Common myeloid progenitor, CD34-positive (primary cell): Measurements from ENCODE around the gene SSBP4.

Experiments
- CTCF ChIA-PET: fragments of 350-600 bp; sonication (Branson Sonifier 250); formaldehyde crosslinking; loops from one replicate; lab custom pipeline; 2021; ENCODE audit warnings: antibody characterized with exemption; lab: Charles Lee
- POLR2A ChIA-PET: fragments of 350-600 bp; sonication (Branson Sonifier 250); formaldehyde crosslinking; loops from one replicate; lab custom pipeline; 2021; ENCODE audit warnings: antibody characterized with exemption; lab: Charles Lee
- DNase-seq, 3 donors: peaks; one replicate each; pipeline versions ENCODE4 v3.0.0 to v3.0.0-alpha.2; 2013
- H3K27ac ChIP-seq, 2 experiments: 1 replicate in 1 of 2; 2 replicates in 1 of 2; pipeline ENCODE4 v1.7.0; 2013; ENCODE audit warnings: inconsistent platforms in 2 of 2, low read length in 2 of 2, mild to moderate bottlenecking in 2 of 2, low read depth in 1 of 2, moderate library complexity in 1 of 2; ENCODE audit not compliant: severe bottlenecking in 2 of 2, insufficient read depth in 1 of 2, poor library complexity in 1 of 2
- H3K27me3 ChIP-seq, 5 experiments: replicated peaks in 2 of 5; 1 replicate in 3 of 5; 2 replicates in 2 of 5; pipeline versions ENCODE4 v1.6.1 to v1.7.0; 2013; ENCODE audit warnings: low read length in 4 of 5, mild to moderate bottlenecking in 2 of 5, moderate library complexity in 2 of 5, inconsistent platforms in 1 of 5; ENCODE audit not compliant: insufficient read depth in 5 of 5, control insufficient read depth in 4 of 5
- H3K36me3 ChIP-seq, 4 experiments: 1 replicate in 2 of 4; 2 replicates in 2 of 4; pipeline versions ENCODE4 v1.6.1 to v1.7.0; 2013; ENCODE audit warnings: low read length in 3 of 4, control low read depth in 1 of 4, mild to moderate bottlenecking in 1 of 4; ENCODE audit not compliant: control insufficient read depth in 4 of 4, insufficient read depth in 4 of 4
- H3K4me1 ChIP-seq, 4 experiments: 1 replicate in 3 of 4; 2 replicates in 1 of 4; pipeline versions ENCODE4 v1.6.1 to v1.7.1; 2013; ENCODE audit warnings: low read length in 3 of 4, mild to moderate bottlenecking in 3 of 4, control low read depth in 1 of 4, inconsistent platforms in 1 of 4, moderate library complexity in 1 of 4; ENCODE audit not compliant: control insufficient read depth in 4 of 4, insufficient read depth in 4 of 4; ENCODE audit errors: control extremely low read depth in 1 of 4
- H3K4me3 ChIP-seq, 7 experiments: 1 replicate in 4 of 7; 2 replicates in 3 of 7; pipeline versions ENCODE4 v1.5.1 to v1.7.0; 2013; ENCODE audit warnings: mild to moderate bottlenecking in 7 of 7, low read length in 6 of 7, moderate library complexity in 6 of 7, inconsistent platforms in 2 of 7, low read depth in 2 of 7, control low read depth in 1 of 7; ENCODE audit not compliant: insufficient read depth in 4 of 7, control insufficient read depth in 1 of 7; ENCODE audit errors: extremely low read depth in 1 of 7
- H3K9me3 ChIP-seq, 5 experiments: 1 replicate in 4 of 5; 2 replicates in 1 of 5; pipeline versions ENCODE4 v1.6.1 to v1.7.1; 2013; ENCODE audit warnings: low read length in 4 of 5, mild to moderate bottlenecking in 2 of 5, inconsistent platforms in 1 of 5, low read depth in 1 of 5, moderate library complexity in 1 of 5; ENCODE audit not compliant: control insufficient read depth in 4 of 5, insufficient read depth in 2 of 5; ENCODE audit errors: control extremely low read depth in 1 of 5
- WGBS: methylation state at CpG from one replicate; pipeline ENCODE4 v1.1.5; 2013; ENCODE audit not compliant: insufficient coverage; 5-methylcytosine and 5-hydroxymethylcytosine counted together

Gene SSBP4

GRCh38 chr19:18457483-18458331 lies 38.5 kb downstream of the SSBP4 start:
- H3K4me3 ChIP-seq, result no peak overlapping the region
- H3K4me1 ChIP-seq, result no peaks in the 10 kb centered on the region
- ChIA-PET CTCF (interaction anchor here (0.6 to 11.2 kb wide), 6 partner anchors 9 to 463 kb away, joined by 3 to 109 read pairs (median 3); no protein-coding TSS in a partner anchor), POLR2A (no interaction called here)
- no peak for DNase-seq
- H3K36me3 ChIP-seq, result peaks cover 2 to 61% (median 41%) of the 10 kb centered on the region in 4 experiments
- WGBS, result 97% methylated on average over 20 of the region's 21 CpGs
- H3K9me3 ChIP-seq, result no peaks in the 10 kb centered on the region
- no peak overlapping the region for H3K27ac ChIP-seq
- H3K27me3 ChIP-seq, result no peaks in the 10 kb centered on the region

- Histone ChIP-seq H3K27ac (no peak overlapping the region), H3K9me3 (no peaks in the 10 kb centered on the region), H3K4me3 (no peak overlapping the region), H3K27me3 (no peaks in the 10 kb centered on the region), H3K36me3 (peaks cover 2 to 76% (median 39%) of the 10 kb centered on the region in 4 experiments), H3K4me1 (peaks cover 0 to 23% (median 19%) of the 10 kb centered on the region in 4 experiments)
- POLR2A ChIA-PET, result no interaction called here
- 95% methylated on average over 11 of the region's 12 CpGs for WGBS
- no peak for DNase-seq
- CTCF ChIA-PET, result interaction anchor here (1.0 to 11.2 kb wide), 4 partner anchors 12 to 47 kb away, joined by 3 to 109 read pairs (median 6); no protein-coding TSS in a partner anchor
These were observed 41.7 kb downstream of the SSBP4 start for GRCh38 chr19:18460900-18461299.

- ChIA-PET CTCF (interaction anchor here (1.0 to 11.2 kb wide), 8 partner anchors 11 to 387 kb away, joined by 3 to 109 read pairs (median 3); partner anchors contain the start of gene SSBP4), POLR2A (no interaction called here)
- 96% methylated on average over 22 of the region's 22 CpGs for WGBS
- Histone ChIP-seq H3K36me3 (peaks cover 2 to 72% (median 38%) of the 10 kb centered on the region in 4 experiments), H3K9me3 (no peaks in the 10 kb centered on the region), H3K4me3 (no peak overlapping the region), H3K4me1 (peaks cover 0 to 23% (median 21%) of the 10 kb centered on the region in 4 experiments), H3K27me3 (no peaks in the 10 kb centered on the region), H3K27ac (no peak overlapping the region)
- no peak for DNase-seq
These were observed 42.3 kb downstream of the SSBP4 start for GRCh38 chr19:18461471-18461870.

- Histone ChIP-seq H3K36me3 (peaks cover 0 to 46% (median 22%) of the 10 kb centered on the region in 4 experiments), H3K27ac (peak overlapping the region; percentile 12 to 41), H3K9me3 (no peaks in the 10 kb centered on the region), H3K4me1 (peaks cover 0 to 23% (median 21%) of the 10 kb centered on the region in 4 experiments), H3K4me3 (peak overlapping the region in 3 of 7 experiments; percentile 3 to 39 (median 25)), H3K27me3 (no peaks in the 10 kb centered on the region)
- ChIA-PET POLR2A (no interaction called here), CTCF (interaction anchor here (0.9 to 11.2 kb wide), 6 partner anchors 12 to 170 kb away, joined by 3 to 109 read pairs (median 4); no protein-coding TSS in a partner anchor)
- 25% methylated on average over 8 of the region's 8 CpGs for WGBS
- DNase-seq, result peak in 1 of 3 donors; percentile 28
These were observed 45.4 kb downstream of the SSBP4 start for GRCh38 chr19:18464646-18465045.

GRCh38 chr19:18465214-18465963 lies 46.2 kb downstream of the SSBP4 start:
- no peak overlapping the region for H3K27ac ChIP-seq
- no peaks in the 10 kb centered on the region for H3K27me3 ChIP-seq
- peak overlapping the region in 1 of 7 experiments; percentile 4 for H3K4me3 ChIP-seq
- peaks cover 0 to 39% (median 15%) of the 10 kb centered on the region in 4 experiments for H3K36me3 ChIP-seq
- no peaks in the 10 kb centered on the region for H3K9me3 ChIP-seq
- DNase-seq, result no peak
- H3K4me1 ChIP-seq, result peaks cover 0 to 23% (median 21%) of the 10 kb centered on the region in 4 experiments
- 97% methylated on average over 19 of the region's 30 CpGs for WGBS
- POLR2A ChIA-PET, result no interaction called here
- CTCF ChIA-PET, result interaction anchor here (1.0 to 11.2 kb wide), 4 partner anchors 12 to 128 kb away, joined by 3 to 109 read pairs (median 5); no protein-coding TSS in a partner anchor

GRCh38 chr19:18465964-18466339 lies 46.8 kb downstream of the SSBP4 start:
- peaks cover 0 to 23% (median 21%) of the 10 kb centered on the region in 4 experiments for H3K4me1 ChIP-seq
- no peaks in the 10 kb centered on the region for H3K9me3 ChIP-seq
- CTCF ChIA-PET, result interaction anchor here (0.7 to 11.2 kb wide), 3 partner anchors 9 to 115 kb away, joined by 3 to 109 read pairs (median 4); no protein-coding TSS in a partner anchor
- no peaks in the 10 kb centered on the region for H3K27me3 ChIP-seq
- DNase-seq, result no peak
- 100% methylated on average over 6 of the region's 6 CpGs for WGBS
- H3K27ac ChIP-seq, result no peak overlapping the region
- H3K4me3 ChIP-seq, result no peak overlapping the region
- POLR2A ChIA-PET, result no interaction called here
- H3K36me3 ChIP-seq, result peaks cover 0 to 33% (median 10%) of the 10 kb centered on the region in 4 experiments
